ENCODE data around the gene KRTAP5-3. TPM values are rescaled to one million over a fixed set of nuclear protein-coding genes. Genes with fewer than 3 reads are reported as not detected.
A peak's percentile ranks its signal among the peaks of the same experiment; 100 is the strongest.

The KRTAP5-3 gene
- total RNA-seq = not detected
- not detected for polyA plus RNA-seq
- long read RNA-seq, donor 1 = 0 reads
- long read RNA-seq, donor 2 = 0 reads
- long read RNA-seq, donor 3 = 0 reads
- long read RNA-seq, donor 4 = 0 reads
- long read RNA-seq, donor 5 = 0 reads
- long read RNA-seq, donor 6 = 0 reads
- long read RNA-seq, donor 7 = 0 reads
- long read RNA-seq, donor 8 = 0 reads
- long read RNA-seq, donor 9 = 0 reads
- long read RNA-seq, donor 10 = 0 reads

GRCh38 chr11:1608363-1608762, at the start of gene KRTAP5-3:
Gene KRTAP5-3 (minus strand): TSS chr11:1608463. CDS start chr11:1608385, 78 bp downstream.
- no peak within 1 kb of the TSS for H3K27ac ChIP-seq
- no peak for DNase-seq
- no peaks in the 10 kb centered on the region for H3K27me3 ChIP-seq
- no peaks in the 10 kb centered on the region for H3K36me3 ChIP-seq (replicated peaks in 1 of 2)
- H3K4me1 ChIP-seq (replicated peaks in 1 of 2) = no peaks in the 10 kb centered on the region
- 66 to 80% (median 75%) methylated on average over 4 of the region's 4 CpGs for WGBS, 4 donors
- TF ChIP-seq CTCF (IDR thresholded peaks at IDR 0.05) = no peak
- TF ChIP-seq POLR2A (IDR thresholded peaks at IDR 0.05) = no peak
- intact Hi-C loops (cut with DNase I) = no loop called here
- H3K9me3 ChIP-seq (replicated peaks in 1 of 3) = no peaks in the 10 kb centered on the region
- no peak within 1 kb of the TSS for H3K4me3 ChIP-seq

GRCh38 chr11:1656670-1657069, 48.4 kb upstream of the KRTAP5-3 start:
- WGBS, 4 donors = 69 to 82% (median 76%) methylated on average over 6 to 7 of the region's 7 CpGs
- H3K27me3 ChIP-seq = peaks cover 5% of the 10 kb centered on the region
- intact Hi-C loops (cut with DNase I) = no loop called here
- no peaks in the 10 kb centered on the region for H3K9me3 ChIP-seq (replicated peaks in 1 of 3)
- H3K27ac ChIP-seq = no peak overlapping the region
- no peak overlapping the region for H3K4me3 ChIP-seq
- TF ChIP-seq POLR2A (IDR thresholded peaks at IDR 0.05) (no peak), CTCF (IDR thresholded peaks at IDR 0.05) (no peak)
- DNase-seq = peak in 1 of 7 donors; percentile 35
- H3K36me3 ChIP-seq (replicated peaks in 1 of 2) = no peaks in the 10 kb centered on the region
- H3K4me1 ChIP-seq (replicated peaks in 1 of 2) = peaks cover 0 to 15% of the 10 kb centered on the region in 2 donors

GRCh38 chr11:1656061-1656441, 47.8 kb upstream of the KRTAP5-3 start:
- 59 to 81% (median 68%) methylated on average over 6 to 9 of the region's 9 CpGs for WGBS, 4 donors
- intact Hi-C loops (cut with DNase I) = no loop called here
- TF ChIP-seq POLR2A (IDR thresholded peaks at IDR 0.05) (no peak), CTCF (IDR thresholded peaks at IDR 0.05) (no peak)

GRCh38 chr11:1655168-1656060, 47.2 kb upstream of the KRTAP5-3 start:
- peaks cover 5% of the 10 kb centered on the region for H3K27me3 ChIP-seq
- peak in 1 of 7 donors; percentile 41 for DNase-seq
- H3K27ac ChIP-seq = no peak overlapping the region
- WGBS, 4 donors = 78 to 87% (median 85%) methylated on average over 3 to 26 of the region's 26 CpGs
- H3K4me3 ChIP-seq = no peak overlapping the region
- TF ChIP-seq CTCF (IDR thresholded peaks at IDR 0.05) (no peak), POLR2A (IDR thresholded peaks at IDR 0.05) (no peak)
- no peaks in the 10 kb centered on the region for H3K9me3 ChIP-seq (replicated peaks in 1 of 3)
- intact Hi-C loops (cut with DNase I) = no loop called here
- no peaks in the 10 kb centered on the region for H3K36me3 ChIP-seq (replicated peaks in 1 of 2)
- H3K4me1 ChIP-seq (replicated peaks in 1 of 2) = peaks cover 0 to 15% of the 10 kb centered on the region in 2 donors

More at GRCh38 chr11:1656061-1656441, 47.8 kb upstream of the KRTAP5-3 start:
- H3K9me3 ChIP-seq (replicated peaks in 1 of 3) = no peaks in the 10 kb centered on the region
- DNase-seq = peak in 1 of 7 donors; percentile 46
- H3K4me1 ChIP-seq (replicated peaks in 1 of 2) = peaks cover 0 to 15% of the 10 kb centered on the region in 2 donors
- no peaks in the 10 kb centered on the region for H3K36me3 ChIP-seq (replicated peaks in 1 of 2)
- peaks cover 5% of the 10 kb centered on the region for H3K27me3 ChIP-seq
- no peak overlapping the region for H3K27ac ChIP-seq
- no peak overlapping the region for H3K4me3 ChIP-seq

Measured in adrenal gland (tissue), 19 donors.